Thyroid gland (tissue), 4 donors: ENCODE data around the gene ADNP. TPM values are rescaled to one million over a fixed set of nuclear protein-coding genes. Genes with fewer than 3 reads are reported as not detected.

Experiments
- DNase-seq, 2 donors: peaks; one replicate each; pipeline ENCODE4 v3.0.0-alpha.2; 2019
- H3K27ac ChIP-seq, 3 donors: fragments of 200-600 bp; sonication (generic); 1 replicate in 2 of 3; 2 replicates in 1 of 3; pipeline ENCODE4 v1.5.1; 2016 to 2019; ENCODE audit warnings: mild to moderate bottlenecking in 1 of 3, moderate library complexity in 1 of 3
- H3K27me3 ChIP-seq: fragments of 200-600 bp; sonication (generic); one replicate; pipeline ENCODE4 v1.5.1; 2019
- H3K36me3 ChIP-seq, 2 donors: fragments of 200-600 bp; sonication (generic); one replicate each; pipeline ENCODE4 v1.5.1; 2016 to 2019
- H3K4me1 ChIP-seq, 2 donors: fragments of 200-600 bp; sonication (generic); one replicate each; pipeline ENCODE4 v1.5.1; 2017 to 2019
- H3K4me3 ChIP-seq, 3 donors: fragments of 200-600 bp; sonication (generic); replicated peaks in 1 of 3; 1 replicate in 2 of 3; 2 replicates in 1 of 3; pipeline ENCODE4 v1.5.1; 2016; ENCODE audit warnings: mild to moderate bottlenecking in 1 of 3
- H3K9me3 ChIP-seq: fragments of 200-600 bp; sonication (generic); one replicate; pipeline ENCODE4 v1.5.1; 2017
- POLR2A ChIP-seq, 2 donors: fragments of 450-650 bp; IDR thresholded peaks; one replicate each; pipeline ENCODE4 v1.6.1; 2017; ENCODE audit warnings: antibody characterized with exemption in 2 of 2, mild to moderate bottlenecking in 2 of 2, moderate library complexity in 1 of 2
- WGBS, 2 donors: methylation state at CpG; one replicate each; pipeline ENCODE4 v1.1.5; 2017; 5-methylcytosine and 5-hydroxymethylcytosine counted together
- intact Hi-C: fragments of 100-400 bp; cut with DNase I; formaldehyde crosslinking; loops from one replicate; pipeline ENCODE4 v1.15.1; 2023
- total RNA-seq, 4 donors: library from RNA; depleted of rRNA; stranded (reverse); fragments of >200 nt; gene quantifications; one replicate each; pipeline ENCODE4 v1.2.3, GENCODE V29; 2016
- TF ChIP-seq, protein P1 (sequence below), 6 experiments: fragments of 200-600 bp in 3 of 6; fragments of 450-650 bp in 3 of 6; sonication (generic) in 3 of 6; IDR thresholded peaks; one replicate each; pipeline ENCODE4 v1.5.1; 2016 to 2019; ENCODE audit warnings: antibody characterized with exemption in 6 of 6, mild to moderate bottlenecking in 2 of 6, inconsistent platforms in 1 of 6, moderate library complexity in 1 of 6

ADNP gene
- total RNA-seq, 4 donors from 2014 or later: 55.5 to 68.9 (median 63.5) TPM

DNA sequence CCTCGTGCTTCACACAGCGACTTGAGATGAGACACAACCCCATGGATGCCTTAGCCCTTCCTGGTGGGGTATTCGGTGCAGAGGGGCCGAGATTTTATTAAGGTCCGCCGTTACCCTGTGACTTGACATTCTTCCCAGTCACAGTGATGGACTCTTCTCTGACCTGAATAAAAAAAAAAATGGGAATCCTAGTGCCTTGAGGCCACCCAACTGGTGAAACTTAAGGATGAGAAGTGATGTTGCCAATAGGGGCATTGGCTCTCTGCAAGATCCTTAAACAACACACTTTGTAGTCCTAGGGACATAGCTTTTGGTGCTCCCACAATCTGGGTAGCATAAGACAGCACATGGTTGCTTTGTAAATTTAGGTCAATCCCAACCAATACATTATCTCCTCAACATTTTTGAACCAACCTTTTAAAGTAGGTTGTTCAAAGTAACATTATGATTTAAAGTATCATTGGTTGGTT, 814 bp upstream of the ADNP start:
- Histone ChIP-seq H3K4me1 (peaks cover 20% of the 10 kb centered on the region in 2 donors), H3K9me3 (no peaks in the 10 kb centered on the region), H3K4me3 (peak overlapping the region in 1 of 3 donors; percentile 45), H3K27me3 (no peaks in the 10 kb centered on the region), H3K27ac (peak overlapping the region; percentile 97 to 99 (median 97)), H3K36me3 (peaks cover 7 to 14% of the 10 kb centered on the region in 2 donors)
- no peak for DNase-seq
- WGBS, 2 donors: 43 to 59% methylated on average over 5 of the region's 6 CpGs
- no peak for TF ChIP-seq POLR2A (IDR thresholded peaks at IDR 0.05)
- TF ChIP-seq, protein P1, sequence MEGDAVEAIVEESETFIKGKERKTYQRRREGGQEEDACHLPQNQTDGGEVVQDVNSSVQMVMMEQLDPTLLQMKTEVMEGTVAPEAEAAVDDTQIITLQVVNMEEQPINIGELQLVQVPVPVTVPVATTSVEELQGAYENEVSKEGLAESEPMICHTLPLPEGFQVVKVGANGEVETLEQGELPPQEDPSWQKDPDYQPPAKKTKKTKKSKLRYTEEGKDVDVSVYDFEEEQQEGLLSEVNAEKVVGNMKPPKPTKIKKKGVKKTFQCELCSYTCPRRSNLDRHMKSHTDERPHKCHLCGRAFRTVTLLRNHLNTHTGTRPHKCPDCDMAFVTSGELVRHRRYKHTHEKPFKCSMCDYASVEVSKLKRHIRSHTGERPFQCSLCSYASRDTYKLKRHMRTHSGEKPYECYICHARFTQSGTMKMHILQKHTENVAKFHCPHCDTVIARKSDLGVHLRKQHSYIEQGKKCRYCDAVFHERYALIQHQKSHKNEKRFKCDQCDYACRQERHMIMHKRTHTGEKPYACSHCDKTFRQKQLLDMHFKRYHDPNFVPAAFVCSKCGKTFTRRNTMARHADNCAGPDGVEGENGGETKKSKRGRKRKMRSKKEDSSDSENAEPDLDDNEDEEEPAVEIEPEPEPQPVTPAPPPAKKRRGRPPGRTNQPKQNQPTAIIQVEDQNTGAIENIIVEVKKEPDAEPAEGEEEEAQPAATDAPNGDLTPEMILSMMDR (IDR thresholded peaks at IDR 0.05): no peak
- intact Hi-C loops: loop anchor here (2.0 kb wide), 1 partner anchor 27 kb away; the partner anchor contains the start of genes DPM1 and MOCS3

GRCh38 chr20:50930976-50931305, 296 bp downstream of the ADNP start:
- TF ChIP-seq, protein P1 (IDR thresholded peaks at IDR 0.05): no peak
- no peak for TF ChIP-seq POLR2A (IDR thresholded peaks at IDR 0.05)
- WGBS, 2 donors: 0% methylated on average over 8 of the region's 45 CpGs; no CpG with 5 or more reads in 1 of the 2 donors
- Histone ChIP-seq H3K4me1 (peaks cover 22 to 25% of the 10 kb centered on the region in 2 donors), H3K36me3 (peaks cover 7 to 14% of the 10 kb centered on the region in 2 donors), H3K27ac (peak overlapping the region; percentile 97 to 99 (median 97)), H3K27me3 (no peaks in the 10 kb centered on the region), H3K9me3 (no peaks in the 10 kb centered on the region), H3K4me3 (peak overlapping the region in 2 of 3 donors; percentile 45 to 48)
- DNase-seq: no peak
- intact Hi-C loops: no loop called here

- Histone ChIP-seq H3K4me1 (peaks cover 27 to 30% of the 10 kb centered on the region in 2 donors), H3K36me3 (peaks cover 3 to 8% of the 10 kb centered on the region in 2 donors), H3K27ac (peak overlapping the region; percentile 54 to 97 (median 80)), H3K4me3 (peak overlapping the region in 2 of 3 donors; percentile 84 to 85), H3K27me3 (no peaks in the 10 kb centered on the region), H3K9me3 (no peaks in the 10 kb centered on the region)
- intact Hi-C loops: no loop called here
- TF ChIP-seq, protein P1 (IDR thresholded peaks at IDR 0.05): no peak
- no peak for TF ChIP-seq POLR2A (IDR thresholded peaks at IDR 0.05)
- 0% methylated on average over 3 to 9 of the region's 79 CpGs for WGBS, 2 donors
- peak; percentile 31 to 38 for DNase-seq
Observed at GRCh38 chr20:50930139-50930975, 880 bp downstream of the ADNP start.

DNA sequence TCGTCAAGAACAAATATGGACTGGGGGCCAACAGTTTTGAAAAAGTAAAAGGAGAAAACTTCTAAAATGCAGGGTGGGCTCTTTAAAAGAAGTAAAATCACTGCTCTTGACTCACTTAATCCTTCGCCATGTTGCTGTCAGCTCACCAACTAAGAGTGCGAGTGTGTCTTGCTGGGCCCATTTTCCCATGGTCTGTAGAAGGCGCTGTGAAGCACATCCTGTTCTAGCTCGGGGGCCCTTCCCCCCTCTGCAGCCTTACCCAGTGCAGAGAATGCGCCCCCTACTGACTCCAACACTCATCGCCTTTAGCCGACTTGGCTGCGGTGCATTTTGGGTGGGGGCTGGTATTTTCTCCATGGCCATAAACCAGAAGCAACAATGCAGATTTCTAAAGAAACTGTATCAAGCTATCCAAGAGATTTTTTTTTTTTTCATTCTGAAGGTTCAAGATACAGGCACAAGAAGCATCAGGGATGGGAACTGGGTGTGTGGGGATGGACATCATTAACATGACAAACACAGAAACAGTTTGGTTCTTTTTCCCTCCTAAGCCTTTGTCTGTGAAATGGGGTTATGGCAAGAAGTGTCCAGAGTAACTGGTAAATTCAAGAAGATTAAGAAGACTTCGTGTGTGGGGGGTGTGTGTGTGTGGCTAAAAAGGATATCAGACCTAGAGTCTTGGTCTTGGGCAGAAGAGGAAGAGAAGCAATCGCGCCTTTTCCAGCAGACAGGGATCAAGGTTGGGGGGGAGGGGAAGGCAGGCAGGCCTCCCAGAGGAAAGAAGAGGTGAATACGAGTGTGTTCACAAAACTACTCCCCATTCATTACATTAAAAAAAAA, 1.7 kb downstream of the ADNP start:
- Histone ChIP-seq H3K27me3 (no peaks in the 10 kb centered on the region), H3K4me1 (peaks cover 27 to 31% of the 10 kb centered on the region in 2 donors), H3K9me3 (no peaks in the 10 kb centered on the region), H3K36me3 (peaks cover 0 to 4% of the 10 kb centered on the region in 2 donors), H3K4me3 (peak overlapping the region in 2 of 3 donors; percentile 84 to 85), H3K27ac (peak overlapping the region; percentile 54 to 84 (median 80))
- TF ChIP-seq POLR2A (IDR thresholded peaks at IDR 0.05): no peak
- TF ChIP-seq, protein P1 (IDR thresholded peaks at IDR 0.05): peak; percentile 51 to 96 (median 90)
- intact Hi-C loops: loop anchor here (5.0 kb wide), 2 partner anchors 112 to 137 kb away; no protein-coding TSS in a partner anchor
- WGBS, 2 donors: 11 to 14% methylated on average over 13 of the region's 13 CpGs
- peak; percentile 93 to 94 for DNase-seq
